ENCODE data around the gene ADD1.
A peak's percentile ranks its signal among the peaks of the same experiment; 100 is the strongest.

Gene ADD1

GRCh38 chr4:2922453-2923101 is 78.9 kb downstream of the ADD1 start:
- peak; percentile 23 for DNase-seq (ENCODE audit: low spot score)

DNA sequence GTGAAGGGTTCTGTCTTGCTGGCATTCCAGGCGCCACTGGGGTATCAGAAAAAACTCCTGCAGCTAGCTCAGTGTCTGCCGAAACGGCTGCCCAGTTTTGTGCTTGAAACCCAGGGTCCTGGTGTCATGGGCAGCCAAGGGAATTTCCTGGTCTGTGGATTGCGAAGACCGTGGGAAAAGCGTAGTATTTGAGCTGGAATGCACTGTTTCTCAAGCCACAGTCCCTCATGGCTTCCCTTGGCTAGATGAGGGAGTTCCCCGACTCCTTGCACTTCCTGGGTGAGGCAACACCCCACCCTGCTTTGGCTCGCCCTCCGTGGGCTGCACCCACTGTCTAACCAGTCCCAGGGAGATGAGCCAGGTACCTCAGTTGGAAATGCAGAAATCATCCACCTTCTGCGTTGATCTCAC is 79.5 kb downstream of the ADD1 start:
- no peak for DNase-seq (ENCODE audit: low spot score)

DNA sequence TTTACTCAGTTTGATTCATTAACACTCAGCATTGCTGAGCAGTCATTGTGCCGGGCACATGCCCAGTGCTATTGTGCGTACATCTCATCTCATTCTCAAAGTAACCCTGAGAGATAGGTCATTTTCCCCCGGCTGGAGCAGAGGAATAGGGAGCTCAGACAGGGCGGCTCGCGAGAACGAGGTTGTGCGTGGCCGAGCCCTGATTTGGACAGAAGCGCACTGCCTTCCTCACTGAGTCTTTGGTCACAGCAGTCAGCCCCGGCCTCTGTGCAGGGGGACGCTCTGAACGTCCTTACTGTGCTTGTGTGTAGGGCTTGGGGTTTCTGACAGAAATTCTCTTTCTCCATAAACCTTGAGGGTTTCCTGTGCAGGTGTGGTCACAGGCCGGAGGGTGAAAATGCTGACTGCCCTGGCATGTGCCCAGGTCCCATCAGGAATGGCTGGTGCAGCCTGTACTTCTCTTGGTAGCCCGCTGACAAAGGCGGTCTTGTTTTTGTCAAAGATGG is 80.1 kb downstream of the ADD1 start:
- no peak for DNase-seq (ENCODE audit: low spot score)

DNA sequence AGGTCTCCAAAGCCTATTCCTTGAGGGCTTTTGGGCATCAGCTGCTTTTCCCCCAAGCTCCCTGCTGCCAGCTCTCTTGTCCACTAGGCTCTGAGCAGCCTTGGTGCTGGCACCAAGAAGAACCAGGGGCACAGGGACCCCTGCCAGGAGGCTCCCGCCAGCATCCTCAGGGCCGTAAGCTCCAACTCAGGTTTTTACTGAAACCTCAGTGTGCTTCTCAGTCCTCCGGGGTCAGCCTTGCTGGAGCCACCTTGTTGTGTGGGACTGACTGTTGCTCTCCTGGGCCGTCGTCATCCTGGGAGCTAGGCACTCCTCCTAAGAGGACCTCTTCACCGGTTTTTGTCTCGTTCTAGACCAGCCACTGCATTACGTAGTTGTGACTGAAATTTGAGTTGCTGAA is 80.6 kb downstream of the ADD1 start:
- no peak for DNase-seq (ENCODE audit: low spot score)

DNA sequence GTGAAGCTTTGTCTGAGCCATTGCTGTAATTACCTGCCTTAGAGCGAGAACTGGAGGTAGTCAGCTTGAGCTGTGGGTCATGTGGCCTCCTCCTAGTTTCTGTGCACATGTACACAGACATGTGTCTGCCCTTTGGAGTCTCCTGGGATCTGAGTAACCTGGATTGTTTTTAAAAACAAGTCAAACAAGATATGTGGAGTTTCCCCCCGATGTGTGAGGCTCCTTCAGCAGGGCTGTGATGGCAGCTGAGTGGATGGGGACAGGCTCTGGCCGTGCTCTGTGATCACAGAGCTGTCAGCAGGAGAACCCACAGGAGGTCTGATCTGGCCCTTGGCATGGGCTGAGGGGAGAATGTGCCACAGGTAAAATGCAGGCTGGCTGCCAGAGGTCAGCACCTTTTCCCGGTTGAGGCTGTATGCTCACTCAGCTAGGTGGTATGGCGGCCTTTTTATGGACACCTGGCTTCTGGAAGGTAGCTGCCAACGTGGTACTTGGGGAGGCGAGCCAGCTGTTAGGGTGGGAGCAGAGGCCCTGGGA is 81.2 kb downstream of the ADD1 start:
- no peak for DNase-seq (ENCODE audit: low spot score)

- no peak for DNase-seq (ENCODE audit: low spot score)
Measured at GRCh38 chr4:2925496-2925895, 81.9 kb downstream of the ADD1 start.

- DNase-seq (ENCODE audit: low spot score): no peak
Measured at GRCh38 chr4:2925931-2926860, 82.6 kb downstream of the ADD1 start.

DNA sequence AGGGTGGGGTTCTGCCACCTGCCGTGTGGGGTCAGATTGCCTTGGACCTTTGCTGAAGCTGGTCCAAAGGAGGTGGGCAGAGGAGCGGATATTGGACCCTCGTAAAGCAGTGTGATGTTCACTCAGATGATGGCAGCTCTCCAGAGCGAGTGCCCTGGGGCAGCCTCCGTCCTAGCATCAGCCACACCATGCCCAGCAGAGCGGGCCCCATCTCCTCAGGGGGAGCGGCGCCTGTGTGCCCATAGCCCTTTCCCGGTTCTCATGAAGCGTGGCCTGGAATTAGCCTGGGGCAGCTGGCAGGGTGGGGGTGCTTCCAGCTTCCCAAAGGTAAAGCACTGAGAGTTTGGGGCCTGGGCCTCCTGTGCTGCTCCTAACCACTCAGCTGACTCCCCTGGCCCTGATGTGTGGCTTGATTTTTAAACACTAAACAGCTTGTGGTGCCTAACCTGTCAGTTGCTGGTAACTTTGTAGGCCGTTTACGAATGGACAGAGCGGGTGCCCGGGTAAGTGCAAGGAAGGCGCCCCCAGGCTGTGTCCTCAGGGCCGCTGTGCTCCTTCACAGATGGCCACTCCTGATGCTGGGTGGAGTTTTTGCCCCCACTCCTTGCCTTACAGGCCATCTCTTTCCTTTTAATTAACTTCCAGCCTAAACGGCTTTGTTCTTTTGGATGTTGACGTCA is 83.5 kb downstream of the ADD1 start:
- DNase-seq (ENCODE audit: low spot score): no peak

DNA sequence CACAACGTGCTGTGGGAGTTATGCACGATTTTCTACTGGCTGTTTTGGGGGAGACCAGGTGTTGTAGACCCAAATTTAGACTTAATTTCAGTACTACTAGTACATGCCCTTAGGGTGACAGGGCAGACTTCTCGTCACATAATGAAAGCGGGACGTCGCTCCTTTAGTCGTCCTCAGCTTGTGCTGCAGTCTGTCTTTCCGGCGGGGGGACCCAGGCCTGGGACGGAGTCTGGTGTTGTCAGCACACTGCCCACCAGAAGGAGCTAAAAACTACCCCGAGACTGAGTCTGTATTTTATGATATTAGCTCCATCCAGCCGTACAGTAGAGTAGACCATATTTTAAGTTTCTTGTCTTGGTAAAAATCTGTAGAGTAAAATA is 84.0 kb downstream of the ADD1 start:
- DNase-seq (ENCODE audit: low spot score): no peak

GRCh38 chr4:2928242-2929176 is 84.9 kb downstream of the ADD1 start:
- no peak for DNase-seq (ENCODE audit: low spot score)

- no peak for DNase-seq (ENCODE audit: low spot score)
Measured at GRCh38 chr4:2929469-2929868, 85.8 kb downstream of the ADD1 start.

DNA sequence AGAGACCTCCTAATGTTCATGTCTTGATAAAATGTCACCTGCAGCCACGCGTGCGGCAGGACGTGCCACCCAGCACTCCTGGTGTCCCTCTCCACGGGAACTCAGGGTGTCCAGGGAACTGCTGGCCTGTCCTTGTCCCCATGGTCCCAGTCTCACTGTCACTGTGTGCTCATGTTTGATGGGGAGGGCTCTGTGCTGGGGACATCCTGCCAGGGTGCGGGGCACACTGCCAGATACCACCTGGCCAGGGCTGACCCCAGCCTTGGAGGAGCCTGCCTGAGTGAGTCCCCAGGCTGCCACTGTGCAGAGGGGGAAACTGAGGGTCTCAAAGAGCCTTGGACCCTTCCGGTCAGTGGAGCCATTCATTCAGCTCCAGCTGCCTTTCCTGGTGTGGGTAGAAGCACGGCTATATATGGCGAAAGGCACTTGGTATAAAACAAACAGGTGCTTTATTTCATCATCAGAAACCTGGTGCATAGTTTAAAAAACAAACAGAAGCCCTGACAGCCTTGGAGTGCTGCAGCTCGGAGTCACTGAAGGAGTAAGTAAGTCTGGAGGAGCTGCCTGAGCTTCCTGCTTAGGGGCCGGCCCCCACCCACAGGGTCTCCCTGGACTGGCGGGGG is 86.6 kb downstream of the ADD1 start:
- DNase-seq (ENCODE audit: low spot score): no peak

DNA sequence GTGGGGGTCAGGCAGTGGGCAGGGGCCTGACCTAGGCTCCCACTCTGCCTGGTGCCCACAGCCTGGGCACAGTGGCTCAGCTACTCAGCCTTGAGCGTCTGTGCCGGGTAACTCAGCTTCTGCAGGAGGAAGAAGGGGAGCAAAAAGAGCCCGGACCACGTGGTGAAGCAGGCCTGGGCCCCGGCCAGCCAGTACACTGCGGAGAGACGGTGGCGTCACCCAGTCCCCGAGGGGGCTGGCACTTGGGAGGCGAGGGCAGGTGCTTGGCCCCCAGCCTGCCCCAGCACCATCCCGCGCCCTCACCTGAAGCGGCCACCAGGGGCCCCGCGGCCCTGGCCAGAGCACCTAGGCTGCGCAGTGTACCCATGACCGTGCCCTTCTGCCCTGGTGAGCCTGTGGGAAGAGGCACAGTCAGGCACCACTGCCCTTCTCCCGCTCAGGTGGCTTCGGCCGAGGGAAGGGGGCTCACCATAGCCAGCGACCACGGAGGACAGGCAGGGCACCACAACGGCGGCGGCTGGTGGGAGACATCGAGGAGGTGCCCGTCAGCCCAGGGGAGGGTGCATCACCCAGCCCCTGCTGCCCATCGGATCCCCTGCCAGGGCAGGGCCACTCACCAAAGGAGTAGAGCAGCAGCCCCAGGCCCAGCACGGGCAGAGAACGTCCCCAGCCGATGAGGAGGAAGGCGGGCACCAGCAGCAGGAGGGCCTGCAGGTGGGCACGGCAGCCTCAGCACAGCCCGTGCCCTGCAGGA is 87.3 kb downstream of the ADD1 start:
- DNase-seq (ENCODE audit: low spot score): no peak

- no peak for DNase-seq (ENCODE audit: low spot score)
Measured at GRCh38 chr4:2931512-2932301, 88.1 kb downstream of the ADD1 start.

- DNase-seq (ENCODE audit: low spot score): no peak
Measured at GRCh38 chr4:2932321-2932950, 88.8 kb downstream of the ADD1 start.

DNA sequence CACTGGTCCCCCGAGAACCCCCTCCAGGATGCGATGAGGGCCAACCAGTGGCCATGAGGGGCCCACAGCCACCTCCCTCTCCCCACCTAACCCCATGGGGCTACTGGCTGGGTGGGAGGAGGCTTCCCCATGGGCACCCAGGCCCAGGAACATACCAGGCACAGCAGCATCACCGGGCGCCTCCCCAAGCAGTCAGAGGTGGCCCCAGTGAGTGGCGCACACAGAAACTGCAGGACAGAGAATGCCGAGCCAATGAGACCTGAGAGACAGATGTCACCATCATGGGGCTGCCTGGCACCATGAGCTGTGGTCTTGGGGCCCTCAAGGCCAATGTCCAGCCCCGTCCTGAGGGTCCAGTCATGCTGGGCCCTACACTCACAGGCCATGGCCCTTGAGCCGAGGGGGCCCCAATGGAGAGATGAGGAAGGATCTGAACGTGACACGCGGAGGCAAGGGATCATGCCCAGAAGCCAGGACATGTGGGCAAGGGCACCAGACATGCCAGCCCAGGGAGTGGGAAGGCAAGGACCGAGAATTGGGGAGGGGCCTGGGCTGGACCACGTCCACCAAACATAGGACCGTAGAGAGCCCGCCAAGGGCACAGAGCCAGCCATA is 89.4 kb downstream of the ADD1 start:
- no peak for DNase-seq (ENCODE audit: low spot score)

DNA sequence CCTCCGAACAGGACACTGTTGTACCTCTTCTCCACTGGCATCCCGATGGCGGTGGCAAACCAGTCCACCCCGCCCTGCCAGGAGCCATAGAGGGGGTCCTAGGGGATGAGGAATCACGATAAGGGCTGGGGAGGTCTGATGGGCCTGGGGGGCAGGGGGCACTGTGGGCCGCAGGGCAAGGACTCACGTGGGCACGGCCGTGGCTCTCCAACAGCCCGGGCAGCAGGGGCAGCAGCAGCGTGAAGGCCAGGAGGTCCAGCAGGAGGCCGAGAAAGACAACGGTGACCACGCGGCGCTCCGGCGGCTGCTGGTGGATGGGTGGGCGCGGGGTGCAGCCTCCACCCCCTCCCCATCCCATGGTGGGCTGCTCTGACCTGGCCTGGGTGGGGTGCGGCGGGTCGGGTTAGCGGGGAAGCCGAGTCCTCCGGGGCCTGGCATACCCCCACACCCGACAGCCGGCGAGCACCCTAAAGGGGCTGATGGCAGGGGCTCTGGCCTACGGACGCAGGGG is 90.0 kb downstream of the ADD1 start:
- no peak for DNase-seq (ENCODE audit: low spot score)

Data from hematopoietic multipotent progenitor cell treated with erythropoietin and hydrocortisone succinate and interleukin-3 and kit ligand, for 15 days (in vitro differentiated cells).